ENCODE data around the gene TINAG.

The TINAG gene, protein sequence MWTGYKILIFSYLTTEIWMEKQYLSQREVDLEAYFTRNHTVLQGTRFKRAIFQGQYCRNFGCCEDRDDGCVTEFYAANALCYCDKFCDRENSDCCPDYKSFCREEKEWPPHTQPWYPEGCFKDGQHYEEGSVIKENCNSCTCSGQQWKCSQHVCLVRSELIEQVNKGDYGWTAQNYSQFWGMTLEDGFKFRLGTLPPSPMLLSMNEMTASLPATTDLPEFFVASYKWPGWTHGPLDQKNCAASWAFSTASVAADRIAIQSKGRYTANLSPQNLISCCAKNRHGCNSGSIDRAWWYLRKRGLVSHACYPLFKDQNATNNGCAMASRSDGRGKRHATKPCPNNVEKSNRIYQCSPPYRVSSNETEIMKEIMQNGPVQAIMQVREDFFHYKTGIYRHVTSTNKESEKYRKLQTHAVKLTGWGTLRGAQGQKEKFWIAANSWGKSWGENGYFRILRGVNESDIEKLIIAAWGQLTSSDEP

GRCh38 chr6:54308289-54308985 is at the start of gene TINAG:
Gene TINAG (plus strand): TSS chr6:54308441. CDS start chr6:54308551, 110 bp downstream.
- no peak for DNase-seq (ENCODE audit: low read depth in 2 of 2)

DNA sequence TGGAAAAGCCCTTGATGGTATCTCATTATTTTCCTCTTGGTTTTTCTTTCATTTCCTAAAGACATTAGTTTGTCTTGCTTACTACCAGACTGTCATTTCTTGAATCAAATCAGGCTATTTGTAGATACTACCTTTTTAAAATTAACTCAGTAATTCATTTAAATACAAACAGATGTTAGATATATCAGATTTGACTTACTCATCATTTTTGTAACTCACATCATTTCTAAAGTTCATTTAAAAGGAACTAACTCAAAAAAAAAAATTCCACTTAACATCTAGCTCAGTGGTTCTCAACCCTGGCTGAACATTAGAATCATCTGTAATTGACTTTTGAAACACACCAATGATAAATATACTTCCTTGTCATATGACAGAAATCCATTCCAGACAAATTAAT is 48.2 kb upstream of the TINAG start:
- DNase-seq (ENCODE audit: low read depth in 2 of 2) = no peak

GRCh38 chr6:54262499-54262898 is 45.7 kb upstream of the TINAG start:
- DNase-seq (ENCODE audit: low read depth in 2 of 2) = no peak

DNA sequence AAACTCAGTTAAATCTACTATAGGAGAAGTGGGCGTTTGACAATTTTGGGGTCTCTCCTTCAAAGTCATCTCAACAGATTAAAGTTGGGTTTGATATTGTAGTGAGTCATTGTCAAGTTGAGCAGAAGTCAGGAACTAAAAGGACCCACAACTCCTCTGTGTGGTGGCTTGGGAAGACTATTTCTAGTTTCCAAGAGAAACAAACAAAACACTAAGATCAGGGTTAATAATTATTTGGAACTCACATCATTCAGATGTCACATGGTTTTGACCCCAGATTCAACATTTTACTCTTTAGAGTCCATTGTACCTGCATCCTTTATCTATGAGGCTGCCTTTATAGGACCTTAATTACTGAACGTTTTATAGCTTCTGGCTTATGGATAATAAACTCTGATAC is 45.3 kb upstream of the TINAG start:
- DNase-seq (ENCODE audit: low read depth in 2 of 2) = no peak

DNA sequence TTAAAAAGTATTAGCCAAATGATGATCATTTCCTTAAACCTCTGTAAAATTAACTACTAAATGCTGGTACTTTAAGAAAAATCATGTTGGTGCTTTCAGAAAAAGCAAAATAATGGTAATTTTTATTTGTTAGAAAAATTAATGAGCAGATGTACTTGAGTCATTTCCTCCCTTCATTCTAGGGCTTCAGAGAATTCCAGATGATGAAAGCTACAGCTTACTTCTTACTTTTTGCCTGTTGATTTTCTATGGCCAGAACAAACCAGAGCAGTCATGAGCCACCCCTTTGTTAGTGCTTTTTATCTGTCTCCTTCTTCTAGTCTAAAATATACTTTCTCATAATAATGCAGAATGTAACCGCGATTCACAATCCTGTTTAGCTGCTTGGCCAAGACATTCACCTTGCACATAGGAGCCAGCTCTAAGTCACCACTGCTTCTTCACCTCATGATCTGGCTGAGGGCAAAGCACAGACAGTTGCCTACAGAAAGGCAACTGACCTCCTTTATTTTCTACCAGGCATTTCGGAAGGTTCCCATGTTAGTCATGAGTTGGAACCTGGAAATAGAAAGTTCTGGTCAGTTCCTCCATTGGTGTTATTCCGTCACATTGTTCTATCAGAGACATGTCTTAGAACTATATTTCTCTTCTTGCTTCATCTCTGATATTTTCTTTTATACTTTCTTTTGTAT is 43.5 kb upstream of the TINAG start:
- no peak for DNase-seq (ENCODE audit: low read depth in 2 of 2)

DNA sequence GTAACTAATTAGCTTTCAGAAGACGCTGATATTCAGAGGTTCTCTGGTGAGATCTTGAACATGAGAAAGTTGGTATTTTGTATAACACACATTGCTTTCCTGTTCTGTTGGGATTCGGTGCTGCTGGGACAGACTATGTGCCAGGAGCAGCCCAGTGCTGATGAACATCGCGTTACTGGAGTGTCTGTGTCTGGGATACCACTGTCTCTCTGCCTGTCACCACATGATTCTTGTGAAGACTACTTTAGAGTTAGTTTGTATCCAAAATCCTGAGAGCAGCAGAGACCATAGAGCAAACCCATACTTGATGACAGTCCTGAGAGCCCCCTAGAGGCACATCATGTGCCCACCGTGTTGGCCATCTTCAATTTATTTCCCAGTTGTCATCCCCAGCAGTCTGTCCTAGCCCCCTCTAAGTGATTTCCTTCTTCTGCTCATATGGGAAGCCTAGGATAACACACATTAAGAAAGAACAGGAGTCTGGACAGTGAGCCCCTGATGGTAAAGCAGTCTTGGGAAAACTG is 41.8 kb upstream of the TINAG start:
- no peak for DNase-seq (ENCODE audit: low read depth in 2 of 2)

DNA sequence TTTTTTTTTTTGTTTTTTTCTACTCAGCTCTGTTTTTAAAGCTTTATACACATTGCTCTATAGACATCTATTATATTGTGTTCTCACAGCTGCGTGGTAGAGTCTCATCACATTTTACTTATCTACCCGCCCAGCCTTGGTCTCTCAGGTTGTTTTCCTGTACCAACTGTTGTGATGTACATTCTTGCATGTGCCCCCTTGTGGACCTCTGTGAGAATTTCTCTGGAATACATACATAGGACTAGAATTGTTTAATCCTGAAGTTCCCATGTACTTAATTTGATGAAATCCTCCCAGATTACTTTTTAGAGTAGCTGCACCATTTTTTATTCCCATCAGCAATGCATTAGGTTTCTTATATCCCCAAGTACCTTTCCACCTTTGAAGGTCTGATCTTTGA is 40.4 kb upstream of the TINAG start:
- no peak for DNase-seq (ENCODE audit: low read depth in 2 of 2)

DNA sequence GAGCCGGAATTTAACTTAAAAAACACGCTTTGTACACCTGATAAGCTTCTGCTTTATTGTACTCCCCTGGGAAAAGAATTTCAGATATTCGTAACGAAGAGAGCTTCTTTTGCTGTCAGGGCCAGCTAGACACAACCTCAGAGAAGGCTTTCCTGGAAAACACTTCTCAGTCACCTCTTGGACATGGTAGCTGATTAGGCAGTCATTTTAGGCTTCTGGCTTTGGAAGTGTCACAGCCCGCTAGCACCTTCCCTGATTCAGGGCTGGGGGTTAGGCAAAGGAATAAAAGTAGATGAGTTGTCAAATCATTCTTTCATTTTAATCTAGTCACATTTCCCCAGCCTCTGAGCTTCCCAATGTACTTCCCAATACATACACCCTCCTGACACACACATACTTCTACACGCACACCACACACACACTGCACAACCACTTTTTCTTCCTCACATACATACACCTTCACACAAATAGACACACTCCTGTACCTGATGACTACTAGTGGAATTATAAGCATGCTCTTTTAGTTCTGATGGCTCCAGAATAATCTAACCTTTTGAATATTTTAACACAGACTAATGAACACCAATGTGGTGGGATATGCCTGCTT is 34.9 kb upstream of the TINAG start:
- DNase-seq (ENCODE audit: low read depth in 2 of 2) = no peak

DNA sequence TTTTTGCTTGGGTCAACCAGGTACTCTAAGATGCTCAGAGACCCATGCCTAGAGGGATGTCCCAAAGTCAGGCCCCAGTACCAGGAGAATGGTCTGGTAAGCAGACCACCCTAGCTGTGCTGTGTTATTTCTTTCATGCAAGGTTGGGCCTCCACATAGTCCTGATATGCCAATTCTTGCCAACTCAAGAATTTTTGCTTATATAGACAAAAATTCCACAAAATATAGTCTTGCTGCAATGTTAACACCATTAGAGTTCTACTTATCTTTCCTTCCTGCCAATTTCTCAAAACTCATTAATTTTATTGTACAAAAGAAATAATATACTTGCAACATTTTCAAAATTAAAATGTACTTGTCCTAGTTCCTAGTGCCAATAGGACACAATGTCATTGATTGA is 33.9 kb upstream of the TINAG start:
- DNase-seq (ENCODE audit: low read depth in 2 of 2) = no peak

- no peak for DNase-seq (ENCODE audit: low read depth in 2 of 2)
Observed at GRCh38 chr6:54282186-54282585, 26.1 kb upstream of the TINAG start.

DNA sequence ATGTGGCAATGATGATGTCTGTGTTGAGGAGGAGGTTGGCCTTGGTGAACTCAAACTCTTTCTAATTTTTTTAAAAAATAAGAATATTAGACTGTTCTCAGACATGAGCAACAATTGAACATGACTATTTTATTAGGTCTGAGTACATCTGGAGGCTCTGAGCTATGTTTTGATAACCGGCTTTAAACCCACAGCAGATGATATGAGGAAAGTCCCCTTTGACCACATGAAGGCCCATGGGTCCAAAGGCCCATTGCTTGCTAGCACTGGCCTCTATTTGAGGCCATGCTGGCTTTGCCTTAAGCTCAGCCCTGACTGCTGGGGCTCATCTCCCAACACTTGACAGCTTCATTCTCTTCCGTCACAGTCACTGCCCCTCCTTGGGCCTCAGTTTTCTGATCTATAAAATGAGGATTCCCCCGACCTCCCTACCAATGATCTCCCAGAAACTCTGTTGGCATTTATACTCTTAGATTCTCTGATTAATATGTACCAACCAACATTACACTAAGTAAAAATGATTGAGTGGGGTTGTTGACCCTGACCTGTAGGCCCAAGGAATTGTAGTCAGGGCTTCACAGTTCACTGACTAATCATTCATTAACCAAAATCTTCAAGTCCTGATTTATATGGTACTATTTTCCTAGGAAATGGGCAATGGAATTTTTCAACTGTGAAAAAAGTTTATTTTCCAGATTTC is 23.9 kb upstream of the TINAG start:
- no peak for DNase-seq (ENCODE audit: low read depth in 2 of 2)

DNA sequence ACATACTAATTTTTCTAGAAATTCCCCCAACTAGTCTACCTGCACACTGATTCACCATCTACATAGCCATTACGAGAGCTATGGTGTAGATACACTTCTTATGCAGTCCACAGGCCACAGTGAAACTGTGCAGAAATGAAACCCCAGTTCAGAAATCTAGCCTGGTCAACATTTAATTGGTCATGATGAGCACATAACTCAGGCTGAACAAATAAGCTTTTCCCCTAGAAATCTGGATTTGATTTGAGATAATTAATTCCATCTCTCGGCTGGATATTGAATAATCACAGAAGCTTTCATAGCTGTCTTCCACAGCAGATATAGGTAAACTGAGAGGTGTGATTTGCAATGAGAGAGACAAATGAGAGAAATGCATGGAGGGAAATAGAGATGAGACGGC is 22.6 kb upstream of the TINAG start:
- no peak for DNase-seq (ENCODE audit: low read depth in 2 of 2)

DNA sequence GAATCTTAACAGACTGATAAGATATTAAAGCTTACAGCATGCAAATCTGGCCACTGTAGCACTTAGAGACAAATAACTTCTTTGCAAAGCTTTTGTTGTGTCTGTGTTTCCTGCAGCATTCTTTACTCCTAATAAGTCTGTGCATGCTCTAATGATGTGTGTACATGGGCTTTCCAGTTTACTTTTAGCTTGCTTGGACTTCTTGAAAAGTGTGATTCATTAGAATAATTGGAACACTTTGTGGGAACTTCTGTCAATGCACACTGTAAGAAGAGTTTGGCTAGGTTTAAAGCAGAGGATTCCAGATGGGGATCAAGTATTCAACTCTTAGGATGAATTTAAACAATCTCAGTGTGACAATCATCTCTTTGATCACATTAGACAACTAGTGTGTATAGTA is 22.1 kb upstream of the TINAG start:
- DNase-seq (ENCODE audit: low read depth in 2 of 2) = no peak

DNA sequence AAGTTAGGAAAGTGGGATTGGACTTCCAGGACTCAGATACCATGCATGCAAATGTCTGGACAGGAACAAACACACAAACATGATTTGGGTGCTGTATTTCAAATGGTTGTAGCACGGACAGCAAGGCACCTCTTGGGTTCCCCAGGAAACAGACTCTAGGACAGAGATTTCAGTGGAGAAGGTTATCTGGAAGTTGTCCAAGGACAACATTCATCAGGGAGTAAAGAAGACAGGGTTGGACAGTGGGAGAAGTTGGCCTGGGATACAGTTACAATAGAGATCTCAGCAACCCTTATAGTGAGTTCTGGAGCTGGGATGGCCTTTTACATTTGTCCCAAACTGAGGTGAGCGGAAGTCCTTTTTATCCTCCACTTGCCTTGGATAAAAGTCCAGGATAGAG is 19.8 kb upstream of the TINAG start:
- no peak for DNase-seq (ENCODE audit: low read depth in 2 of 2)

- DNase-seq (ENCODE audit: low read depth in 2 of 2) = no peak
Observed at GRCh38 chr6:54289426-54289825, 18.8 kb upstream of the TINAG start.

DNA sequence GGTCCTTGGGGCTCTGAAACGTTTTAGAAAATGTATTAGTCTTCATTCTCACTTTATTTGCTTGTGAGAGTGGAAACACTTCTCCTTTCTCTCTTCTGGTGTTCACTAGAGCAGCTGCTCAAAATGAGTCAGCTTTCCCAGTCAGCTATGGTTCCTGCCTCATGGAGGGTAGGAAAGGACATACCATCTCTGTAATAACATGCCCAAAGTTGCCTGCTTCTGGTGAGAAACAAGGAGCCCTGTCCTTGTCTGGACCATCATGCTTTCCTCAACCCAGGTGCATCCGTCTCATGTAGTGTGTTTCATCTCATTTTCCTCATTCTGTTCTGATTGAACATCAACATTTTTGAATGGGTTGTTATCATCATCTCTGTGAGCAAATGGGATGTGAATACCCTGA is 17.1 kb upstream of the TINAG start:
- no peak for DNase-seq (ENCODE audit: low read depth in 2 of 2)

DNA sequence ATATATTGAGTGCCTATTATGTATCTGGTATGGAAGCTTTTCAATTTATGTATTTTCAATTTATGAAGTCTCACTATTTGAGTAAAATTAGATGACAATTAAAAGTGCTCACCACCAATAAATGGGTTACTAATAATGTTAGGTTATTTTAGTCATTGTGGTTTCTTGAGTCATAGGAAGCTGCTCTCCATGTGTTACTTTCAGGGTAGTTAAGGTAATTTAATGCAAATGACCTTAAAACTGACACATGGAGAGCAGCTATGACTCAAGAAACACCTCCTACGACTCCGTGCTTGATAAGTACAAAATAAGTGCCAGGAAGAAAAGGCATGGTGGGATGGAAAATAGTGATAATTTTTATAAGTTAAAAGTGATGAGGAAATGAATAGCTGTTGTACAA is 16.5 kb upstream of the TINAG start:
- no peak for DNase-seq (ENCODE audit: low read depth in 2 of 2)

DNA sequence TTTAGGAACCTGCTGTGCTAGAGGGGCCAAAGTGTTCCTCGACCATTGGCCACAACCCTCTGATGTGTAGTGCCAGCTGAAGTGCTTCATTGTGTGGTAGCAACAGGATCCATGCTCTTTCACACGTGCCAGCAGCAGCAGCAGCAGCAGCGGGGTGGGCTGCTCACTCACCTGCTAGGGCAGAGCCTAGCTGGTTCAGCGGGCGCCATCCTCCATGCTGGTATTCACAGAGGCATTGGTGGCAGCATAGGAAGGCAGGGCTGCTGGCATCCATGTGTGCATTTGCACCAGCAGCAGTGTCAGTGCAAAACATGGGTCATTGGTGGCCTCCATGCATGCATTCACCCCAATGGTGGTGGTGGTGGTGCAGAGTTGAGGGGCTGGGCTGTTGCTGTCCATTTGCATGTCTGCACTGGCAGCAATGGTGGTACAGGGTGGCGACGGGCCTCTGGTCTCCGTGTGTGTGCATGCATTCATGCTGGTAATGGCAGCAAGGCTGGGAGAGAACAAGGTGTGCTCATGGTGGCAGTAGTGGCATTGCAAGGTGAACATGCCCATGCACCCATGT is 13.2 kb upstream of the TINAG start:
- no peak for DNase-seq (ENCODE audit: low read depth in 2 of 2)

DNA sequence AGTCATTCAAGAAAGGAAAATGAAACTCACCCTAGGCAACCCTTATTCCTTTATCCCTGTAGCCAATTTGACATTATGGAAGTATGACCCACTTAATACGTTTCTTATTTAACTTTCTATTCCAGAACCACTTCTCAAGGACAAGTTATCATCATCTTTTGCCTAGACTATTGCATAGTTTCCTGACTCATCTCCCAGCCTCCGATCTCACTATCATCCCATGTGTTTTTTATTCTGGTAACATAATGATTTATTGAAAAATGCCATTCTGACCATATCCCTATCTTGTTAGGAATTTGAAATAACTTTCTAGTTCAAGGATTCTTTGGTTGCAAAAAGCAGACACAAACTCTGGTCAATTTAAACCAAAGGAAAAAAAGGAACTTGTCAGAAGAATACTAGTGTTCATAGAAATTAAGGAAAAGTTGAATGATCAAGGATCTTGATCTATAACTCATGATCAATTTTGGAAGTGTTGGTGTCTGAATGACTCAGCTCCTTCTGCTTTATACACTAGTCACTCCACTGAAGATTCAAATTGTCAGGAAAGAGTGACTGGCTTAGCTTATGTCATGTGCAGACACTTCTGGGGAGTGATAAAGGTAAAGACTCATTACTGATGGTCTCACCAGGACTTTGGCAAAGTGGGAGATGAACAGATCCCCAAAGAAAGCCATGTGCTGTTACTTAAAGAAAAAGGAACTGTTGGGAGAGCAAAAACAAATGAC is 8.5 kb upstream of the TINAG start:
- no peak for DNase-seq (ENCODE audit: low read depth in 2 of 2)

DNA sequence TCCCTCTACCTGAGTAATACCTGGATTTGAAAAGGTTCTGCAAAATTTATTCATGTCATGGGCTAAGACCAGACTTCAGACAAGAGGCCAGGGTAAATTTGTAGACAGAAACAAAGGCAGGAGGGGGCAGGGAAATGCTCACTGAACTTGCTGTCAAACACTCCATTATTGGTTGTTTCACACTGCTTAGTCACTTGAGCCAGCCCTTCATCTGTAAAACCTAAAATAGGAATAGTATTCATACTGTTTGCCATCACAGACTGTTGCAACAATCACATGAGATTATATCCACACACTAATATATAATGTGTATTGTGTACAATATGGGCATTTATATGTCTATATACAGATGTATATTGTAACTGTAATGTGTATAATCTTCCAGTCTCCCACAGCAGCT is 6.5 kb upstream of the TINAG start:
- DNase-seq (ENCODE audit: low read depth in 2 of 2) = no peak

All from stimulated activated CD8-positive, alpha-beta memory T cell treated with anti-CD3 and anti-CD28 coated beads, Interleukin-2, amount 100 ng/mL, for 48 hours (primary cell).